Type B pancreatic cell (in vitro differentiated cells): ENCODE data around the gene MED12L. TPM values are rescaled to one million over a fixed set of nuclear protein-coding genes. Genes with fewer than 3 reads are reported as not detected.
"Not testable (repeated sequence)": the region's sequence is repeated elsewhere in the genome, so short reads cannot be mapped to it uniquely, and the experiment has no call there.

Source experiments
- DNase-seq: peaks from one replicate; pipeline ENCODE4 v3.0.0; 2021; ENCODE audit warnings: mixed read lengths; ENCODE audit not compliant: unreplicated experiment; ENCODE audit errors: extremely low spot score
- H3K27ac Mint-ChIP-seq: 2 replicates; pipeline ENCODE4 v1.8.0; 2021; ENCODE audit warnings: mild to moderate bottlenecking, mixed read lengths
- H3K27me3 Mint-ChIP-seq: 2 replicates; pipeline ENCODE4 v1.8.0; 2021; ENCODE audit warnings: mixed read lengths
- H3K36me3 Mint-ChIP-seq: 2 replicates; pipeline ENCODE4 v1.8.0; 2021; ENCODE audit warnings: mixed read lengths
- H3K4me1 Mint-ChIP-seq: one replicate; pipeline ENCODE4 v1.8.0; 2021; ENCODE audit warnings: mixed read lengths; ENCODE audit not compliant: unreplicated experiment
- H3K4me3 Mint-ChIP-seq: 2 replicates; pipeline ENCODE4 v1.8.0; 2021; ENCODE audit warnings: mild to moderate bottlenecking, mixed read lengths
- H3K9me3 Mint-ChIP-seq: 2 replicates; pipeline ENCODE4 v1.8.0; 2021; ENCODE audit warnings: mixed read lengths
- CTCF ChIP-seq: fragments of 200-600 bp; sonication (generic); conservative IDR thresholded peaks from 2 replicates; pipeline ENCODE4 v1.5.0; 2021; ENCODE audit warnings: antibody characterized with exemption, mild to moderate bottlenecking
- total RNA-seq: library from RNA; stranded (reverse); gene quantifications from 2 replicates; pipeline ENCODE4 v1.2.1, GENCODE V29; 2021; ENCODE audit warnings: low replicate concordance

MED12L gene
- total RNA-seq, 1 donor from 2014 or later, result 6.4 TPM

GRCh38 chr3:151074256-151074655, 11.2 kb upstream of the MED12L start:
- no peak for TF ChIP-seq CTCF
- H3K27ac Mint-ChIP-seq, result no peak overlapping the region
- H3K9me3 Mint-ChIP-seq, result no peaks in the 10 kb centered on the region
- H3K36me3 Mint-ChIP-seq, result no peaks in the 10 kb centered on the region
- no peak overlapping the region for H3K4me3 Mint-ChIP-seq
- H3K4me1 Mint-ChIP-seq, result no peaks in the 10 kb centered on the region
- H3K27me3 Mint-ChIP-seq, result no peaks in the 10 kb centered on the region
- DNase-seq, result no peak

- Mint-ChIP-seq H3K9me3 (no peaks in the 10 kb centered on the region), H3K27me3 (no peaks in the 10 kb centered on the region), H3K36me3 (no peaks in the 10 kb centered on the region), H3K27ac (no peak overlapping the region), H3K4me3 (no peak overlapping the region), H3K4me1 (no peaks in the 10 kb centered on the region)
- no peak for TF ChIP-seq CTCF
- no peak for DNase-seq
These were observed 9.4 kb upstream of the MED12L start for GRCh38 chr3:151075869-151076562.

DNA sequence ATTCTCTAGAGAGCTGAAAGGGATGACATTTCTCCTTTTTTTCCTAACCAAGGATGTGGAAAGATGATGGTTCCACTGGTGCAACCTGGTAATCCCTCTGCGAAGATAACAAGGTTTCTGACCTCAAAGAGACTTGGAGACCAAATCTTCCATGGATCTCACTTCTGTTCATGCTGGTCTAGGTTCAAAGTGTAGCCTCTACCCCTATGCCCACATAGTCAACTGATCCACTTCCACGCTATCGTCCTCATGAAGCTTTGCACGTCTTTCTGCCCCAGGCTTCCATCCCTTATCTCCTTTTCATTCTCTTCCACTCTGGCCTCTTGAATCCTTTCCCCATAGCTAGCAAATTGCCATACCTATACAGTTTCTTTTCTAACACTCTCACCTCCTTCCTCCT, 8.8 kb upstream of the MED12L start:
- no peaks in the 10 kb centered on the region for H3K9me3 Mint-ChIP-seq
- no peaks in the 10 kb centered on the region for H3K4me1 Mint-ChIP-seq
- DNase-seq, result no peak
- no peaks in the 10 kb centered on the region for H3K27me3 Mint-ChIP-seq
- no peak overlapping the region for H3K27ac Mint-ChIP-seq
- no peaks in the 10 kb centered on the region for H3K36me3 Mint-ChIP-seq
- no peak overlapping the region for H3K4me3 Mint-ChIP-seq
- no peak for TF ChIP-seq CTCF

DNA sequence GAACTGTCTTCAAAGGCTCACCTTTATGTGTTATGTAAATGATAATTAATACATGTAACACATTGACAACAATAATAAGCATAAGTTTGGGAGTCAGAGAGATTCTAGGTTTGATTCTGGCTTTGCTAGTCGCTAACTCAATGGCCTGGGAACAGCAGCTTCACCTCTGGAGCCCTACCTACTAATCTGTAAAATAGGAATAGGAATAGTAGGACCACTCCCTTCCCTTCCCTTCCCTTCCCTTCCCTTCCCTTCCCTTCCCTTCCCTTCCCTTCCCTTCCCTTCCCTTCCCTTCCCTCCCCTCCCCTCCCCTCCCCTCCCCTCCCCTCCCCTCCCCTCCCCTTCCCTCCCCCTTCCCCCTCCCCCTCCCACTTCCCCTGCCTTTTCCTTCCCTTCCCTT, 4.4 kb upstream of the MED12L start:
- not testable (repeated sequence) for H3K36me3 Mint-ChIP-seq, DNase-seq, H3K27ac Mint-ChIP-seq, H3K4me3 Mint-ChIP-seq, H3K9me3 Mint-ChIP-seq, H3K4me1 Mint-ChIP-seq
- H3K27me3 Mint-ChIP-seq, result peaks cover 17% of the 10 kb centered on the region

DNA sequence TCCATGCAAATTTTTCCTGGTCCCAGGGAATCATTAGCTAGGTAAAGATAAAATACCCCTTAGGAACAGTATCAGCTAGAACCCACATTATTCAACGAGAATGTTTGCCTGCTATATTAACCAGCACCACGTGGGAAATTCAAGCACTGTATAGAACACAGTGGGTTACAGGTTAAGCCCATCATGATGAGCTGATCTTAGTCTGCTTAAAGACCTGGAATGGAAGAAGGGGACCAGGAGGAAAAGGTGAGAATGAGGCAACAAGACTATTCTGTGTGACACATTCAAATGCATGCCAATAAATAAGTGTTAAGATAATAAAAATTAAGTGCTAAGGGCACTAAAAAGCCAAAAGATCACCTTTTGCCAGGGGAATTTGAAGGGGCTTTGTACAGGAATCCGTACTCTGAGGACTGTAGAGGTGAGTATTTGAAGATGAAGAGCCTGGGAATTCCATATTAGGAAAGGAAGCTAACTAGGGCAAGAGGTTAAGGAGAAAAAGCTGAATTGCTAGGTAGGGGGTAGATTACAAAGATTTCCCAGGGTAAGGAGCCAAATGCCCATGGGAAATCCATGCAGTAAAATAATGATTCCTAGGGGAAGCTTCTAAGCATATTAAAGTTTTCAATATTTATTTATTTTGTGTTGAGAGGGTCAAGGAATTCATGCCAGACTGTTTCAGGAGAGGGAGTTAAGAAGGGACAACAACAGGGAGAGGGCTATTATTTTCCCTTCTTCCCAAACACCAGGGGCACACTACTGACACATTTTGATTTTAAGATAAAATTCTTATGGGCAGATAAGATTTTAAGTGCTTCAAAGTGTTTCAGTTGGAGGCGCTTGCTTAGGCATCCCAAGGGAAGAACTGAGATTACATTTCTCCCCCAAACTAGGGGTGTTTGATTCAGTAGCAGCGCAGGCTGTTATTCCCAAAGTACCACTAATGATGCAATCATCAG, 2.3 kb upstream of the MED12L start:
- H3K4me1 Mint-ChIP-seq, result peaks cover 15% of the 10 kb centered on the region
- no peak for DNase-seq
- H3K9me3 Mint-ChIP-seq, result no peaks in the 10 kb centered on the region
- peak overlapping the region; percentile 85 for H3K4me3 Mint-ChIP-seq
- no peaks in the 10 kb centered on the region for H3K36me3 Mint-ChIP-seq
- H3K27me3 Mint-ChIP-seq, result peaks cover 24% of the 10 kb centered on the region
- TF ChIP-seq CTCF, result no peak
- H3K27ac Mint-ChIP-seq, result no peak overlapping the region

GRCh38 chr3:151084893-151085226, 604 bp upstream of the MED12L start:
- peak overlapping the region; percentile 85 for H3K4me3 Mint-ChIP-seq
- H3K36me3 Mint-ChIP-seq, result no peaks in the 10 kb centered on the region
- DNase-seq, result no peak
- H3K27ac Mint-ChIP-seq, result no peak overlapping the region
- H3K9me3 Mint-ChIP-seq, result no peaks in the 10 kb centered on the region
- H3K27me3 Mint-ChIP-seq, result peaks cover 24% of the 10 kb centered on the region
- TF ChIP-seq CTCF, result no peak
- peaks cover 19% of the 10 kb centered on the region for H3K4me1 Mint-ChIP-seq
